Measurements from ENCODE around the gene IGSF21. TPM values are rescaled to one million over a fixed set of nuclear protein-coding genes. Genes with fewer than 3 reads are reported as not detected.

IGSF21 gene
- total and polyA plus RNA-seq, 2 donors (not counting 3 experiments of a cell fraction or from before 2014, with no cell fraction given) = not detected

- no peaks in the 10 kb centered on the region for H3K4me1 ChIP-seq (ENCODE audit: control insufficient read depth, extremely low read depth, insufficient read depth, low read length)
- intact Hi-C loops (cut with micrococcal nuclease) (no loop called here), dilution Hi-C loops (cut with MboI; ENCODE audit: extremely low pct_ligation_motif_present, low sequenced_read_pairs) (no loop called here)
- ChIA-PET CTCF (no interaction called here), POLR2A (no interaction called here)
- H3K27ac ChIP-seq (ENCODE audit: insufficient read depth, low read depth, low read length) = no peak overlapping the region
- FAIRE-seq (no peak), DNase-seq (ENCODE audit: low read depth, low spot score) (no peak)
- no peaks in the 10 kb centered on the region for H3K79me2 ChIP-seq (ENCODE audit: control insufficient read depth, insufficient read depth, low read length)
- no peaks in the 10 kb centered on the region for H3K27me3 ChIP-seq (ENCODE audit: control insufficient read depth in 2 of 2, insufficient read depth in 2 of 2, low read length in 2 of 2)
- H3K4me3 ChIP-seq (replicated peaks in 1 of 3; ENCODE audit: insufficient read depth in 1 of 3, low read depth in 1 of 3, low read length in 3 of 3) = no peak overlapping the region
- no peak overlapping the region for H3K9ac ChIP-seq (replicated peaks; ENCODE audit: extremely low read depth, insufficient read depth, low read length)
- H3K9me1 ChIP-seq (replicated peaks; ENCODE audit: control insufficient read depth, extremely low read depth, insufficient read depth, low read length) = no peaks in the 10 kb centered on the region
- no peaks in the 10 kb centered on the region for H3K36me3 ChIP-seq (ENCODE audit: control insufficient read depth in 2 of 2, extremely low read depth in 1 of 2, insufficient read depth in 2 of 2, low read length in 2 of 2)
- H4K20me1 ChIP-seq (replicated peaks; ENCODE audit: control insufficient read depth, extremely low read depth, insufficient read depth, low read length) = no peaks in the 10 kb centered on the region
- no peaks in the 10 kb centered on the region for H3K9me3 ChIP-seq (replicated peaks; ENCODE audit: control insufficient read depth, insufficient read depth, low read length)
- H3K4me2 ChIP-seq (ENCODE audit: insufficient read depth, low read length) = no peak overlapping the region
- TF ChIP-seq POLR2A (IDR thresholded peaks at IDR 0.05; ENCODE audit: low read depth, low read length) = no peak
- no peak for TF ChIP-seq GATA2 (IDR thresholded peaks at IDR 0.05; ENCODE audit: insufficient read depth, insufficient read length, low read depth, low read length)
- TF ChIP-seq MAX (IDR thresholded peaks at IDR 0.05; ENCODE audit: insufficient read depth, insufficient read length) = no peak
- TF ChIP-seq EZH2 (IDR thresholded peaks at IDR 0.05; ENCODE audit: borderline replicate concordance, low read depth, low read length, severe bottlenecking) = no peak
- TF ChIP-seq FOS (IDR thresholded peaks at IDR 0.05; ENCODE audit: borderline replicate concordance, insufficient read depth, low read length) = no peak
- TF ChIP-seq MYC (IDR thresholded peaks at IDR 0.05; ENCODE audit: low read depth, low read length) = no peak
- no peak for TF ChIP-seq JUN (IDR thresholded peaks at IDR 0.05; ENCODE audit: borderline replicate concordance, insufficient read depth, insufficient read length, low read depth)
- no peak for TF ChIP-seq CTCF (IDR thresholded peaks at IDR 0.05; ENCODE audit: extremely low read depth in 1 of 2, insufficient read depth in 1 of 2, low read depth in 1 of 2, low read length in 2 of 2)
- no peak for TF ChIP-seq POLR2AphosphoS5 (IDR thresholded peaks at IDR 0.05; ENCODE audit: insufficient read depth, low read depth, low read length)
- no TSS peak for BruUV-seq (replicated peaks)
- no peak overlapping the region for H2AFZ ChIP-seq (ENCODE audit: low read depth, low read length)
These were observed 145.5 kb downstream of the IGSF21 start for GRCh38 chr1:18253093-18253492.
